ENCODE results near the gene UBE2Q2. TPM values are rescaled to one million over a fixed set of nuclear protein-coding genes. Genes with fewer than 3 reads are reported as not detected.

The UBE2Q2 gene
- total RNA-seq, 1 experiment from 2014 or later = 27.0 TPM

GRCh38 chr15:75822685-75823278, 20.5 kb upstream of the UBE2Q2 start (continued):
- TF ChIP-seq ELF4 (CRISPR knock-in tag; IDR thresholded peaks at IDR 0.05; ENCODE audit: low read depth) (no peak), ESRRA (CRISPR knock-in tag; IDR thresholded peaks at IDR 0.05; ENCODE audit: borderline replicate concordance) (no peak)

GRCh38 chr15:75823860-75824613, 19.2 kb upstream of the UBE2Q2 start:
- H3K36me3 Mint-ChIP-seq = no peaks in the 10 kb centered on the region
- H3K9me3 Mint-ChIP-seq = no peaks in the 10 kb centered on the region
- ChIA-PET POLR2A (interaction anchor here (1.0 kb wide), 1 partner anchor 78 kb away, joined by 4 read pairs; no protein-coding TSS in a partner anchor), CTCF (interaction anchor here (0.6 to 3.5 kb wide), 9 partner anchors 9 to 370 kb away, joined by 3 to 17 read pairs (median 4); partner anchors contain the start of gene UBE2Q2)
- peak overlapping the region; percentile 5 for H3K4me3 Mint-ChIP-seq
- H3K27ac Mint-ChIP-seq = peak overlapping the region; percentile 76
- H3K27me3 Mint-ChIP-seq (ENCODE audit: low read depth) = peaks cover 2% of the 10 kb centered on the region
- ATAC-seq (peak; percentile 90), DNase-seq (ENCODE audit: low spot score) (peak; percentile 68)
- peaks cover 14% of the 10 kb centered on the region for H3K4me1 Mint-ChIP-seq
- TF ChIP-seq ARID4B (CRISPR knock-in tag; IDR thresholded peaks at IDR 0.05; ENCODE audit: borderline replicate concordance) (no peak), ATF6 (CRISPR knock-in tag; IDR thresholded peaks at IDR 0.05) (no peak), NFYB (CRISPR knock-in tag; conservative IDR thresholded peaks at IDR 0.05; ENCODE audit: low read depth) (no peak; the same call in 1 of the 2 replicates), PRRX2 (CRISPR knock-in tag; IDR thresholded peaks at IDR 0.05) (no peak), NR3C1 (CRISPR knock-in tag; conservative IDR thresholded peaks at IDR 0.05; ENCODE audit: low read depth) (no peak), TEAD1 (CRISPR knock-in tag; IDR thresholded peaks at IDR 0.05) (peak; percentile 77; the same call in 1 of the 2 replicates), ELF4 (CRISPR knock-in tag; IDR thresholded peaks at IDR 0.05; ENCODE audit: low read depth) (no peak), PREB (CRISPR knock-in tag; IDR thresholded peaks at IDR 0.05; ENCODE audit: borderline replicate concordance) (no peak), USF2 (CRISPR knock-in tag; IDR thresholded peaks at IDR 0.05) (no peak), SP1 (CRISPR knock-in tag; conservative IDR thresholded peaks at IDR 0.05) (0 out of 2 replicates have a peak, but pooled peaks have one; percentile 38), KAT7 (CRISPR knock-in tag; IDR thresholded peaks at IDR 0.05; ENCODE audit: borderline replicate concordance) (no peak), ERG (CRISPR knock-in tag; IDR thresholded peaks at IDR 0.05) (no peak), FOXP4 (CRISPR knock-in tag; IDR thresholded peaks at IDR 0.05) (no peak), ZNF317 (CRISPR knock-in tag; IDR thresholded peaks at IDR 0.05; ENCODE audit: borderline replicate concordance, low read depth) (no peak), ESRRA (CRISPR knock-in tag; IDR thresholded peaks at IDR 0.05; ENCODE audit: borderline replicate concordance) (no peak), ZNF512 (CRISPR knock-in tag; IDR thresholded peaks at IDR 0.05; ENCODE audit: borderline replicate concordance) (no peak)

Measured in WTC11 (cell line).